ENCODE data around the gene EFNA2.

EFNA2 gene

GRCh38 chr19:1271528-1272422 is 13.9 kb upstream of the EFNA2 start:
- no peak for DNase-seq (ENCODE audit: low read depth in 3 of 3, low spot score in 1 of 3)

- no peak for DNase-seq (ENCODE audit: low read depth in 3 of 3, low spot score in 1 of 3)
These were observed 13.0 kb upstream of the EFNA2 start for GRCh38 chr19:1272423-1273262.

GRCh38 chr19:1273263-1274041 is 12.2 kb upstream of the EFNA2 start:
- no peak for DNase-seq (ENCODE audit: low read depth in 3 of 3, low spot score in 1 of 3)

GRCh38 chr19:1274081-1274851 is 11.4 kb upstream of the EFNA2 start:
- DNase-seq (ENCODE audit: low read depth in 3 of 3, low spot score in 1 of 3): no peak

GRCh38 chr19:1274852-1275259 is 10.8 kb upstream of the EFNA2 start:
- no peak for DNase-seq (ENCODE audit: low read depth in 3 of 3, low spot score in 1 of 3)

GRCh38 chr19:1275260-1275975 is 10.3 kb upstream of the EFNA2 start, which contains the start of gene FAM174C:
Gene FAM174C, plus strand, starts transcription at chr19:1275530. Its CDS starts 20 bp downstream, at chr19:1275550.
- peak; percentile 87 to 93 (median 87) for DNase-seq (ENCODE audit: low read depth in 3 of 3, low spot score in 1 of 3)

- DNase-seq (ENCODE audit: low read depth in 3 of 3, low spot score in 1 of 3): no peak
These were observed 9.6 kb upstream of the EFNA2 start for GRCh38 chr19:1275976-1276627.

- DNase-seq (ENCODE audit: low read depth in 3 of 3, low spot score in 1 of 3): no peak
These were observed 9.0 kb upstream of the EFNA2 start for GRCh38 chr19:1276628-1277022.

GRCh38 chr19:1277061-1277460 is 8.6 kb upstream of the EFNA2 start:
- no peak for DNase-seq (ENCODE audit: low read depth in 3 of 3, low spot score in 1 of 3)

GRCh38 chr19:1278074-1278473 is 7.6 kb upstream of the EFNA2 start:
- no peak for DNase-seq (ENCODE audit: low read depth in 3 of 3, low spot score in 1 of 3)

GRCh38 chr19:1278713-1279660 is 6.7 kb upstream of the EFNA2 start:
- DNase-seq (ENCODE audit: low read depth in 3 of 3, low spot score in 1 of 3): no peak

GRCh38 chr19:1279782-1280341 is 5.8 kb upstream of the EFNA2 start:
- peak in 2 of 3 donors; percentile 67 to 70 for DNase-seq (ENCODE audit: low read depth in 3 of 3, low spot score in 1 of 3)

- no peak for DNase-seq (ENCODE audit: low read depth in 3 of 3, low spot score in 1 of 3)
These were observed 4.8 kb upstream of the EFNA2 start for GRCh38 chr19:1280636-1281568.

GRCh38 chr19:1281569-1282287 is 3.9 kb upstream of the EFNA2 start:
- DNase-seq (ENCODE audit: low read depth in 3 of 3, low spot score in 1 of 3): no peak

GRCh38 chr19:1282588-1283206 is 3.0 kb upstream of the EFNA2 start:
- DNase-seq (ENCODE audit: low read depth in 3 of 3, low spot score in 1 of 3): no peak

Measured in stimulated activated CD4-positive, alpha-beta T cell treated with anti-CD3 and anti-CD28 coated beads, TNF-alpha, amount 100 ng/mL, for 1 hour (primary cell).